OCI-LY7 (cell line): Measurements from ENCODE around the gene PLEKHH2. TPM values are rescaled to one million over a fixed set of nuclear protein-coding genes. Genes with fewer than 3 reads are reported as not detected.

Experiments
- BruUV-seq: library from RNA; stranded (reverse); fragments of 400-500 nt; replicated peaks from 2 replicates; lab custom pipeline; 2021; lab: Mats Ljungman, UMichigan
- CTCF ChIA-PET: fragments of 300-600 bp; sonication (Branson Sonifier 250); formaldehyde crosslinking; loops from one replicate; lab custom pipeline; 2022; ENCODE audit warnings: antibody characterized with exemption; ENCODE audit not compliant: unreplicated experiment; lab: Charles Lee
- POLR2A ChIA-PET: fragments of 300-600 bp; sonication (Branson Sonifier 250); formaldehyde crosslinking; loops from one replicate; lab custom pipeline; 2022; ENCODE audit warnings: antibody characterized with exemption; lab: Charles Lee
- DNase-seq: peaks from one replicate; pipeline ENCODE4 v3.0.0-alpha.2; 2015; ENCODE audit warnings: low spot score
- H2AFZ ChIP-seq: fragments of 200-600 bp; sonication (generic), shearing (Covaris generic); 2 replicates; pipeline ENCODE4 v1.6.1; 2014; ENCODE audit warnings: mild to moderate bottlenecking, antibody characterized with exemption, low read length, moderate library complexity
- H3K27ac ChIP-seq: fragments of 200-600 bp; sonication (generic); 2 replicates; pipeline ENCODE4 v1.5.1; 2014; ENCODE audit warnings: mixed run types, low read depth, mild to moderate bottlenecking, moderate library complexity, low read length, inconsistent platforms; ENCODE audit not compliant: poor library complexity, severe bottlenecking
- H3K36me3 ChIP-seq: fragments of 200-600 bp; sonication (generic); 2 replicates; pipeline ENCODE4 v1.6.1; 2014; ENCODE audit warnings: mild to moderate bottlenecking, antibody characterized with exemption, low read length, moderate library complexity, mixed read lengths; ENCODE audit not compliant: insufficient read depth
- H3K4me1 ChIP-seq: fragments of 200-600 bp; sonication (generic); 2 replicates; pipeline ENCODE4 v1.5.1; 2014; ENCODE audit warnings: mild to moderate bottlenecking, low read length; ENCODE audit not compliant: insufficient read depth, poor library complexity, severe bottlenecking
- H3K4me2 ChIP-seq: fragments of 200-600 bp; sonication (generic); 2 replicates; pipeline ENCODE4 v1.6.1; 2014; ENCODE audit warnings: mild to moderate bottlenecking, low read length
- H3K4me3 ChIP-seq: fragments of 200-600 bp; sonication (generic); 2 replicates; pipeline ENCODE4 v1.5.1; 2014; ENCODE audit warnings: mild to moderate bottlenecking, low read depth, low read length; ENCODE audit not compliant: poor library complexity, severe bottlenecking
- H3K79me2 ChIP-seq: fragments of 200-600 bp; sonication (generic); 2 replicates; pipeline ENCODE4 v1.6.1; 2016; ENCODE audit warnings: low read depth, mild to moderate bottlenecking, low read length, moderate library complexity, mixed read lengths; ENCODE audit not compliant: insufficient read depth
- H3K9me2 ChIP-seq: fragments of 200-600 bp; sonication (generic); 2 replicates; pipeline ENCODE4 v1.6.1; 2016; ENCODE audit warnings: mild to moderate bottlenecking, low read length, mixed read lengths; ENCODE audit not compliant: insufficient read depth
- H3K9me3 ChIP-seq: fragments of 200-600 bp; sonication (generic); 2 replicates; pipeline ENCODE4 v1.6.1; 2014; ENCODE audit warnings: mild to moderate bottlenecking, mixed run types, low read length, mixed read lengths
- H4K20me1 ChIP-seq: fragments of 200-600 bp; sonication (generic); 2 replicates; pipeline ENCODE4 v1.6.1; 2014; ENCODE audit warnings: mild to moderate bottlenecking, antibody characterized with exemption, low read length, moderate library complexity, mixed read lengths; ENCODE audit not compliant: insufficient read depth
- EZH2phosphoT487 ChIP-seq: fragments of 200-600 bp; sonication (generic); IDR thresholded peaks from 2 replicates; pipeline ENCODE4 v1.6.1; 2018; ENCODE audit warnings: low read depth, borderline replicate concordance, mild to moderate bottlenecking, mixed run types, antibody characterized with exemption, low read length, moderate library complexity, mixed read lengths
- intact Hi-C: fragments of 100-400 bp; cut with micrococcal nuclease; formaldehyde crosslinking; loops from one replicate; pipeline ENCODE4 v1.10.0; 2022; ENCODE audit not compliant: unreplicated experiment
- total RNA-seq, 2 experiments: library from RNA; depleted of rRNA in 1 of 2; stranded (reverse); fragments of >200 nt in 1 of 2; shearing (Covaris generic) in 1 of 2; gene quantifications; 2 replicates each; pipeline ENCODE4 v1.2.3, GENCODE V29; 2014 to 2022
- TF ChIP-seq, protein P1 (sequence below): fragments of 200-600 bp; sonication (generic); conservative IDR thresholded peaks from 2 replicates; pipeline ENCODE4 v1.5.1; 2014; ENCODE audit warnings: mild to moderate bottlenecking, antibody characterized with exemption, low read length, moderate library complexity, mixed read lengths

The PLEKHH2 gene
- total RNA-seq, 2 experiments from 2014 or later = 1.5 to 2.6 TPM

DNA sequence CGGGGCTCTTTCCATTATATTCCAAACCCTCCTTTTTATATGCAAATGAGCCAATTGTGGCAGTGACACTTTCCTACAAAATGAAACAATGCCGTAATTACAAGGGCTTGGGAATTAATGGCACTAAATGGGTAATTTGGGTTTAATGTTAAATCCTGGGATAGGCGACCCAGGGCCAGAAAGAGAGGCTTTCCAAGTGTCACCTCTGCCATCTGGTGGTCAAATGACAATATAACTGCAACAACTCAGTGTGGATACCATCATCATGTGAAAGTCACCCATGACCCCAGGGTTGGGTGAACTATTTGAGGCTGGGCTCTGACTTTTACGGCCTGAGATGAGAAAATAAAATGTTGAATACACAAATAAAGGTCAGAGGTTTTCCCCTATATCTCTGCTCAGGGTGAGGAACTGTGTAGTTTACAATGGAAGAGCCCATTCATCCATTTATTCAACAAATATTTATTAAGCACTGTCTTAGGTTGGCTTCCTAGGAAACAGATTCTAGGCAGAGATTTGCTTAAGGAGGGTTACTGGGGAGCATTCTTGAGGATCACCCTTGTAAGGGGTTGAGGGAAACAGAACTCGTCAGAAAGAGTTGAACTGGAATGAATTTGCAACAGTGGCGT, 27.7 kb upstream of the PLEKHH2 start:
- Histone ChIP-seq H3K4me2 (no peak overlapping the region), H3K9me3 (no peaks in the 10 kb centered on the region), H2AFZ (no peak overlapping the region), H3K9me2 (no peaks in the 10 kb centered on the region), H3K27ac (no peak overlapping the region), H4K20me1 (no peaks in the 10 kb centered on the region), H3K36me3 (no peaks in the 10 kb centered on the region), H3K79me2 (no peaks in the 10 kb centered on the region), H3K4me3 (no peak overlapping the region), H3K4me1 (no peaks in the 10 kb centered on the region)
- peak; percentile 64 for DNase-seq
- TF ChIP-seq, protein P1, sequence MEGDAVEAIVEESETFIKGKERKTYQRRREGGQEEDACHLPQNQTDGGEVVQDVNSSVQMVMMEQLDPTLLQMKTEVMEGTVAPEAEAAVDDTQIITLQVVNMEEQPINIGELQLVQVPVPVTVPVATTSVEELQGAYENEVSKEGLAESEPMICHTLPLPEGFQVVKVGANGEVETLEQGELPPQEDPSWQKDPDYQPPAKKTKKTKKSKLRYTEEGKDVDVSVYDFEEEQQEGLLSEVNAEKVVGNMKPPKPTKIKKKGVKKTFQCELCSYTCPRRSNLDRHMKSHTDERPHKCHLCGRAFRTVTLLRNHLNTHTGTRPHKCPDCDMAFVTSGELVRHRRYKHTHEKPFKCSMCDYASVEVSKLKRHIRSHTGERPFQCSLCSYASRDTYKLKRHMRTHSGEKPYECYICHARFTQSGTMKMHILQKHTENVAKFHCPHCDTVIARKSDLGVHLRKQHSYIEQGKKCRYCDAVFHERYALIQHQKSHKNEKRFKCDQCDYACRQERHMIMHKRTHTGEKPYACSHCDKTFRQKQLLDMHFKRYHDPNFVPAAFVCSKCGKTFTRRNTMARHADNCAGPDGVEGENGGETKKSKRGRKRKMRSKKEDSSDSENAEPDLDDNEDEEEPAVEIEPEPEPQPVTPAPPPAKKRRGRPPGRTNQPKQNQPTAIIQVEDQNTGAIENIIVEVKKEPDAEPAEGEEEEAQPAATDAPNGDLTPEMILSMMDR = peak; percentile 89
- no peak for TF ChIP-seq EZH2phosphoT487
- intact Hi-C loops = loop anchor here (1.0 to 2.0 kb wide), 2 partner anchors 663 to 781 kb away; no protein-coding TSS in a partner anchor
- CTCF ChIA-PET = no interaction called here
- POLR2A ChIA-PET = interaction anchor here (0.6 kb wide), 1 partner anchor 1135 kb away, joined by 3 read pairs; no protein-coding TSS in a partner anchor
- BruUV-seq = no TSS peak

DNA sequence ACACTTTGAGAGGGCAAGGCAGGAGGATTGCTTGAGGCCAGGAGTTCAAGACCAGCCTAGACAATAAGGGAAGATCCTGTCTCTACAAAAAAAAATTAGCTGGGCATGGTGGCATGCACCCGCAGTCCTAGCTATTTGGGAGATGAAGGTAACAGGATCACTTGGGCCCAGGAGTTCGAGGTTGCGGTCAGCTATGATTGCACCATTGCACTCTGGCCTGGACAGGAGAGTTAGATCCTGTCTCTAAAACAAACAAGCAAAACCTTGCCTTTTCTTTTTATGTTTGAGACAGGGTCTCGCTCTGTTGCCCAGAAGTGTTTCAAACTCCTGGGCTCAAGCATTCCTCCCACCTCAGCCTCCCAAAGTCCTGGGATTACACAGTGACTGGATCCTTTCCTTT, 26.7 kb upstream of the PLEKHH2 start:
- CTCF ChIA-PET = no interaction called here
- Histone ChIP-seq H3K4me1 (no peaks in the 10 kb centered on the region), H3K4me3 (no peak overlapping the region), H3K9me3 (no peaks in the 10 kb centered on the region), H3K4me2 (no peak overlapping the region), H3K36me3 (no peaks in the 10 kb centered on the region), H4K20me1 (no peaks in the 10 kb centered on the region), H3K9me2 (no peaks in the 10 kb centered on the region), H3K79me2 (no peaks in the 10 kb centered on the region), H2AFZ (no peak overlapping the region), H3K27ac (no peak overlapping the region)
- BruUV-seq = no TSS peak
- POLR2A ChIA-PET = no interaction called here
- intact Hi-C loops = loop anchor here (5.0 kb wide), 1 partner anchor 162 kb away; the partner anchor contains the start of gene DYNC2LI1
- no peak for DNase-seq
- TF ChIP-seq, protein P1 = no peak
- TF ChIP-seq EZH2phosphoT487 = no peak
